Keratinocyte (primary cell): ENCODE measurements around the gene HPCAL4. TPM values are rescaled to one million over a fixed set of nuclear protein-coding genes. Genes with fewer than 3 reads are reported as not detected.

Experiments
- DNase-seq: peaks from one replicate; pipeline ENCODE4 v3.0.0-alpha.2; 2011; ENCODE audit warnings: low read depth, missing footprints, low spot score
- FAIRE-seq: peaks from 2 replicates; lab custom pipeline; 2011; peaks lifted over from hg19 to GRCh38; lab: Jason Lieb, UNC
- H2AFZ ChIP-seq: 2 replicates; pipeline ENCODE4 v1.6.0; 2012; ENCODE audit warnings: low read length, control low read depth, inconsistent platforms; ENCODE audit not compliant: control insufficient read depth
- H3K27ac ChIP-seq: 2 replicates; pipeline ENCODE4 v1.5.1; 2011; ENCODE audit warnings: low read length; ENCODE audit not compliant: control insufficient read depth, insufficient read depth
- H3K27me3 ChIP-seq: 3 replicates; pipeline ENCODE4 v1.6.0; 2011; ENCODE audit warnings: low read length; ENCODE audit not compliant: control insufficient read depth, insufficient read depth; ENCODE audit errors: extremely low read depth
- H3K36me3 ChIP-seq, 2 experiments: 2 replicates in 1 of 2; 3 replicates in 1 of 2; pipeline ENCODE4 v1.5.1; 2011; ENCODE audit warnings: low read length in 2 of 2, mild to moderate bottlenecking in 1 of 2; ENCODE audit not compliant: control insufficient read depth in 2 of 2, insufficient read depth in 2 of 2; ENCODE audit errors: extremely low read depth in 1 of 2
- H3K4me1 ChIP-seq: 3 replicates; pipeline ENCODE4 v1.5.1; 2011; ENCODE audit warnings: low read length; ENCODE audit not compliant: control insufficient read depth, insufficient read depth; ENCODE audit errors: extremely low read depth
- H3K4me2 ChIP-seq: 3 replicates; pipeline ENCODE4 v1.6.0; 2011; ENCODE audit warnings: low read depth, low read length; ENCODE audit not compliant: control insufficient read depth, insufficient read depth; ENCODE audit errors: extremely low read depth
- H3K4me3 ChIP-seq, 3 experiments: fragments of 200-600 bp in 1 of 3; sonication (generic) in 1 of 3; 2 replicates in 2 of 3; 3 replicates in 1 of 3; pipeline ENCODE4 v1.5.1; 2011 to 2016; ENCODE audit warnings: low read length in 3 of 3, mild to moderate bottlenecking in 3 of 3, control low read depth in 2 of 3, inconsistent platforms in 1 of 3, low read depth in 1 of 3, mixed read lengths in 1 of 3, mixed run types in 1 of 3, moderate library complexity in 1 of 3; ENCODE audit not compliant: control insufficient read depth in 2 of 3, insufficient read depth in 2 of 3; ENCODE audit errors: extremely low read depth in 1 of 3
- H3K79me2 ChIP-seq: 2 replicates; pipeline ENCODE4 v1.6.0; 2012; ENCODE audit warnings: low read length; ENCODE audit not compliant: control insufficient read depth, insufficient read depth
- H3K9ac ChIP-seq: 3 replicates; pipeline ENCODE4 v1.6.0; 2011; ENCODE audit warnings: low read length; ENCODE audit not compliant: control insufficient read depth, insufficient read depth; ENCODE audit errors: extremely low read depth
- H3K9me1 ChIP-seq: 3 replicates; pipeline ENCODE4 v1.6.0; 2011; ENCODE audit warnings: low read length; ENCODE audit not compliant: control insufficient read depth, insufficient read depth; ENCODE audit errors: extremely low read depth
- H3K9me3 ChIP-seq: 2 replicates; pipeline ENCODE4 v1.5.1; 2012; ENCODE audit warnings: low read depth, low read length; ENCODE audit not compliant: control insufficient read depth
- H4K20me1 ChIP-seq: 3 replicates; pipeline ENCODE4 v1.6.0; 2011; ENCODE audit warnings: low read length; ENCODE audit not compliant: control insufficient read depth, insufficient read depth; ENCODE audit errors: extremely low read depth
- CTCF ChIP-seq, 3 experiments: IDR thresholded peaks in 1 of 3; conservative IDR thresholded peaks in 1 of 3; optimal IDR thresholded peaks in 1 of 3; 2 replicates in 2 of 3; 3 replicates in 1 of 3; pipeline versions ENCODE3 to v1.5.1; 2011; ENCODE audit warnings: low read length in 3 of 3, mild to moderate bottlenecking in 3 of 3, moderate library complexity in 2 of 3, control low read depth in 1 of 3, inconsistent platforms in 1 of 3; ENCODE audit not compliant: insufficient read depth in 2 of 3; ENCODE audit errors: extremely low read depth in 1 of 3
- EZH2 ChIP-seq: IDR thresholded peaks from one replicate; pipeline ENCODE4 v1.6.1; 2012; ENCODE audit warnings: inconsistent platforms, mild to moderate bottlenecking, low read length, moderate library complexity
- dilution Hi-C: fragments of 300-500 bp; cut with MboI; formaldehyde crosslinking; loops from one replicate; pipeline ENCODE4 v1.7.0; 2020; ENCODE audit warnings: low sequenced_read_pairs; ENCODE audit not compliant: extremely low pct_ligation_motif_present
- polyA plus RNA-seq, 5 experiments: library from polyadenylated mRNA; depleted of rRNA in 3 of 5; stranded (reverse) in 3 of 5; stranded (forward) in 1 of 5; unstranded in 1 of 5; fragments of >200 nt; gene quantifications; 1 replicate in 1 of 5; 2 replicates in 3 of 5; 3 replicates in 1 of 5; pipeline versions ENCODE4 v1.2.1 to v1.2.3, GENCODE V29; 2011 to 2012; ENCODE audit warnings: missing spikeins in 2 of 5, low read depth in 1 of 5, low replicate concordance in 1 of 5

The HPCAL4 gene
- polyA plus RNA-seq, 1 donor (not counting 4 experiments of a cell fraction or from before 2014, with no cell fraction given), result not detected

- TF ChIP-seq EZH2 (no peak), CTCF (optimal IDR thresholded peaks at IDR 0.05 in 1 of 3, IDR thresholded peaks at IDR 0.05 in 1 of 3, conservative IDR thresholded peaks at IDR 0.05 in 1 of 3; ENCODE audit: extremely low read depth in 1 of 3, insufficient read depth in 2 of 3, low read length in 3 of 3) (no peak)
- no peaks in the 10 kb centered on the region for H4K20me1 ChIP-seq
- dilution Hi-C loops, result no loop called here
- H3K9me3 ChIP-seq, result no peaks in the 10 kb centered on the region
- FAIRE-seq (no peak), DNase-seq (no peak)
- no peak overlapping the region for H3K4me2 ChIP-seq
- H2AFZ ChIP-seq, result no peak overlapping the region
- H3K27ac ChIP-seq, result no peak overlapping the region
- H3K79me2 ChIP-seq, result no peaks in the 10 kb centered on the region
- H3K27me3 ChIP-seq, result peaks cover 56% of the 10 kb centered on the region
- H3K4me1 ChIP-seq, result no peaks in the 10 kb centered on the region
- no peaks in the 10 kb centered on the region for H3K36me3 ChIP-seq
- H3K9me1 ChIP-seq, result no peaks in the 10 kb centered on the region
- H3K4me3 ChIP-seq, result no peak overlapping the region
- no peak overlapping the region for H3K9ac ChIP-seq
These were observed 22.3 kb downstream of the HPCAL4 start for GRCh38 chr1:39668894-39669293.

DNA sequence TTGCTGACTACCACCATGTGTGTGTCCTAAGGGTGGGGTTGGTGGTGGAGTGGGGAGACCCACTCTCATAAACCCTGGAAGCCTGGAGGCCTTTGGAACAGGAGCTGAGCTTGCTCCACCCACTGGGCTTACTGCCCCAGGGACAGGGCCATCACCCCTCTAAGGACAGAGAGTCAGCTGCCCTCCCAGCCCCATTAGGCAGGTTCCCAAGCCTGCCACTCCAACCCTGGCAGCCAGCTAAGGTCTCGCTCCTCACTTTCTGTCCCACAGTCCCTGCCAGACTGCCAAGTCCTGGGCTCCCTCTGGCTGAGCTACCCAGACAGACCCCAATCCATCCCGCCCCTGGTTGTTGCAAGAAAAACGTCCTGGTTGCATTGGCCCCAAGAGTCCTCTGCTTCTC lies 23.1 kb downstream of the HPCAL4 start:
- Histone ChIP-seq H3K79me2 (no peaks in the 10 kb centered on the region), H3K9me1 (no peaks in the 10 kb centered on the region), H3K27ac (no peak overlapping the region), H3K4me3 (no peak overlapping the region), H3K4me1 (no peaks in the 10 kb centered on the region), H3K9ac (no peak overlapping the region), H2AFZ (no peak overlapping the region), H4K20me1 (no peaks in the 10 kb centered on the region), H3K27me3 (peaks cover 49% of the 10 kb centered on the region), H3K36me3 (no peaks in the 10 kb centered on the region), H3K4me2 (no peak overlapping the region), H3K9me3 (no peaks in the 10 kb centered on the region)
- no peak for FAIRE-seq
- no peak for TF ChIP-seq CTCF (optimal IDR thresholded peaks at IDR 0.05 in 1 of 3, IDR thresholded peaks at IDR 0.05 in 1 of 3, conservative IDR thresholded peaks at IDR 0.05 in 1 of 3; ENCODE audit: extremely low read depth in 1 of 3, insufficient read depth in 2 of 3, low read length in 3 of 3)
- TF ChIP-seq EZH2, result no peak
- no peak for DNase-seq
- dilution Hi-C loops, result no loop called here
